HepG2 (cell line): ENCODE results near the gene DUSP22.

Experiments
- ARID5B ChIP-seq: IDR thresholded peaks from 2 replicates; pipeline ENCODE4 v1.4.0; 2020; ENCODE audit warnings: mild to moderate bottlenecking, missing genetic modification reagents
- NONO ChIP-seq, 2 experiments: fragments of 450-650 bp in 1 of 2; sonication (generic) in 1 of 2; formaldehyde crosslinking in 1 of 2; IDR thresholded peaks in 1 of 2; conservative IDR thresholded peaks in 1 of 2; 2 replicates each; pipeline versions ENCODE4 v1.6.1 to v1.8.0; 2017 to 2022; ENCODE audit warnings: mild to moderate bottlenecking in 1 of 2, missing genetic modification reagents in 1 of 2, moderate library complexity in 1 of 2
- POLR2A ChIP-seq, 2 experiments: IDR thresholded peaks; 2 replicates each; pipeline ENCODE4 v1.6.1; 2011; ENCODE audit warnings: low read depth in 2 of 2, low read length in 2 of 2, mild to moderate bottlenecking in 1 of 2, moderate library complexity in 1 of 2; ENCODE audit not compliant: insufficient read depth in 1 of 2
- ZNF777 ChIP-seq: sonication (generic); formaldehyde crosslinking; IDR thresholded peaks from 2 replicates; pipeline ENCODE4 v1.4.0; 2020; ENCODE audit warnings: missing genetic modification reagents
- ZNF782 ChIP-seq: sonication (generic); formaldehyde crosslinking; IDR thresholded peaks from 2 replicates; pipeline ENCODE4 v1.4.0; 2020; ENCODE audit warnings: missing genetic modification reagents, mild to moderate bottlenecking, borderline replicate concordance
- TF ChIP-seq, protein P1 (sequence below): sonication (generic); formaldehyde crosslinking; IDR thresholded peaks from 2 replicates; pipeline ENCODE4 v1.4.0; 2020; ENCODE audit warnings: missing genetic modification reagents

GRCh38 chr6:334536-335510 lies 42.5 kb downstream of the DUSP22 start:
- TF ChIP-seq ZNF782 (CRISPR knock-in tag) (no peak), POLR2A (IDR thresholded peaks at IDR 0.05; ENCODE audit: insufficient read depth in 1 of 2, low read depth in 2 of 2, low read length in 2 of 2) (no peak), NONO (IDR thresholded peaks at IDR 0.05) (no peak), NONO (CRISPR knock-in tag; conservative IDR thresholded peaks at IDR 0.05) (no peak), ARID5B (CRISPR knock-in tag) (no peak), ZNF777 (CRISPR knock-in tag) (no peak)
- TF ChIP-seq, protein P1, sequence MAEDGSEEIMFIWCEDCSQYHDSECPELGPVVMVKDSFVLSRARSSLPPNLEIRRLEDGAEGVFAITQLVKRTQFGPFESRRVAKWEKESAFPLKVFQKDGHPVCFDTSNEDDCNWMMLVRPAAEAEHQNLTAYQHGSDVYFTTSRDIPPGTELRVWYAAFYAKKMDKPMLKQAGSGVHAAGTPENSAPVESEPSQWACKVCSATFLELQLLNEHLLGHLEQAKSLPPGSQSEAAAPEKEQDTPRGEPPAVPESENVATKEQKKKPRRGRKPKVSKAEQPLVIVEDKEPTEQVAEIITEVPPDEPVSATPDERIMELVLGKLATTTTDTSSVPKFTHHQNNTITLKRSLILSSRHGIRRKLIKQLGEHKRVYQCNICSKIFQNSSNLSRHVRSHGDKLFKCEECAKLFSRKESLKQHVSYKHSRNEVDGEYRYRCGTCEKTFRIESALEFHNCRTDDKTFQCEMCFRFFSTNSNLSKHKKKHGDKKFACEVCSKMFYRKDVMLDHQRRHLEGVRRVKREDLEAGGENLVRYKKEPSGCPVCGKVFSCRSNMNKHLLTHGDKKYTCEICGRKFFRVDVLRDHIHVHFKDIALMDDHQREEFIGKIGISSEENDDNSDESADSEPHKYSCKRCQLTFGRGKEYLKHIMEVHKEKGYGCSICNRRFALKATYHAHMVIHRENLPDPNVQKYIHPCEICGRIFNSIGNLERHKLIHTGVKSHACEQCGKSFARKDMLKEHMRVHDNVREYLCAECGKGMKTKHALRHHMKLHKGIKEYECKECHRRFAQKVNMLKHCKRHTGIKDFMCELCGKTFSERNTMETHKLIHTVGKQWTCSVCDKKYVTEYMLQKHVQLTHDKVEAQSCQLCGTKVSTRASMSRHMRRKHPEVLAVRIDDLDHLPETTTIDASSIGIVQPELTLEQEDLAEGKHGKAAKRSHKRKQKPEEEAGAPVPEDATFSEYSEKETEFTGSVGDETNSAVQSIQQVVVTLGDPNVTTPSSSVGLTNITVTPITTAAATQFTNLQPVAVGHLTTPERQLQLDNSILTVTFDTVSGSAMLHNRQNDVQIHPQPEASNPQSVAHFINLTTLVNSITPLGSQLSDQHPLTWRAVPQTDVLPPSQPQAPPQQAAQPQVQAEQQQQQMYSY (CRISPR knock-in tag): no peak
